ENCODE results near the gene TNS1. TPM values are rescaled to one million over a fixed set of nuclear protein-coding genes. Genes with fewer than 3 reads are reported as not detected.

TNS1 gene
- total RNA-seq, 1 experiment from 2014 or later: 3.4 TPM

DNA sequence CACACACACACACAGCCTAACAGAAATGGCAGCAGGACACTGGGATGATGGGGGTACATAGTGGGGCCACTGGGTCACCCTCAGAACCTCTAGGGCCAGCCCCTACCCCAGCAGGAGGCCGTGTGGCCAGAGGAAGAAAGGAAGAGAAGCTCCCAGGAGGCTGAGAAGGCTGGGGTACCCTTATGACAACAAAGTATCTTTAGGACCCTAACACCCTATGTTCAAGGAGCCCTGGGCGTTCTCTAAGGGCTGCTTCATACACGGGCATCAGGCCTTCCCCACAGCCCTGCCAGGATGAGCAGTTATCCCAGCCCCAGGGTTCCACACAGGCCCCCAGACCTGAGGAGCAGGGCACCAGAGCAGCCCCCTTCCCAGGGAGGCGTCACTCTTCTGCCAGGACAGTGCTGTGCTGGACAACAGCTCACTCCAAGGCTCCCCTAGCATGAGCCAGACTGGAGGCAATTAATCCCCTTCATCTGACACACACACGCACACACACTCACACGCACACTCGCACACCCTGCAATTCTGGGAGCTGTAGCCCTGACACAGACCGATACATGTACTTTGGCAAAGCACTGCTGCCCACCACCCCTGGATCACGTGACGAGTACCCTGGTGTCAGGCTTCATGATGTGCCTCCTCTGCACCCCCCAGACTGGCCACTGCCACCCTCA lies 163.6 kb downstream of the TNS1 start:
- Histone ChIP-seq H4K5ac (ENCODE audit: insufficient read length, low read depth, low read length) (no peak overlapping the region), H3K27me3 (ENCODE audit: insufficient read depth, low read length) (no peaks in the 10 kb centered on the region), H3K14ac (ENCODE audit: insufficient read depth, low read length) (no peak overlapping the region; the same call in 1 of the 2 replicates), H3K18ac (ENCODE audit: insufficient read length, low read depth, low read length) (peak overlapping the region; percentile 18), H2AK5ac (ENCODE audit: insufficient read length, low read length) (no peak overlapping the region), H2BK15ac (ENCODE audit: low read depth, low read length) (no peak overlapping the region), H3K23ac (ENCODE audit: insufficient read length, low read depth, low read length) (no peak overlapping the region), H2AFZ (ENCODE audit: low read length) (no peak overlapping the region), H4K8ac (replicated peaks; ENCODE audit: insufficient read length, low read depth, low read length) (no peak overlapping the region), H4K91ac (ENCODE audit: insufficient read length, low read depth, low read length) (no peak overlapping the region), H2BK120ac (ENCODE audit: low read depth, low read length, poor library complexity, severe bottlenecking) (no peak overlapping the region), H3K4ac (ENCODE audit: low read depth, low read length) (no peak overlapping the region), H3K56ac (ENCODE audit: insufficient read length, low read depth, low read length) (no peak overlapping the region), H2BK20ac (ENCODE audit: low read depth, low read length, poor library complexity, severe bottlenecking) (no peak overlapping the region), H3K79me1 (ENCODE audit: insufficient read depth, low read depth, low read length, poor library complexity, severe bottlenecking) (no peaks in the 10 kb centered on the region), H4K20me1 (ENCODE audit: control insufficient read depth, insufficient read depth, insufficient read length) (no peaks in the 10 kb centered on the region), H3K4me2 (ENCODE audit: insufficient read depth, insufficient read length, low read length) (no peak overlapping the region), H2BK12ac (ENCODE audit: insufficient read length, low read depth, low read length) (no peak overlapping the region), H2BK5ac (ENCODE audit: insufficient read length, low read length) (no peak overlapping the region), H3K4me1 (ENCODE audit: insufficient read depth, low read length) (no peaks in the 10 kb centered on the region), H3K9ac (ENCODE audit: extremely low read depth, insufficient read length, low read length) (no peak overlapping the region), H3K23me2 (ENCODE audit: insufficient read length, low read depth, low read length, poor library complexity, severe bottlenecking) (no peaks in the 10 kb centered on the region), H3T11ph (ENCODE audit: low read length) (no peak overlapping the region), H3K27ac (ENCODE audit: insufficient read length, low read depth, low read length) (no peak overlapping the region), H3K79me2 (ENCODE audit: insufficient read depth, low read length) (no peaks in the 10 kb centered on the region), H3K9me3 (ENCODE audit: control insufficient read depth, low read depth, low read length) (peaks cover 2% of the 10 kb centered on the region)
- Mint-ChIP-seq H3K4me3 (no peak overlapping the region), H3K9me3 (no peaks in the 10 kb centered on the region; a peak in 1 of 5 replicates), H3K36me3 (ENCODE audit: insufficient read depth in 1 of 3, low read depth in 3 of 3) (peaks cover 0 to 6% (median 5%) of the 10 kb centered on the region in 3 experiments; a peak in 5 of 7 replicates), H3K4me1 (peaks cover 22 to 27% of the 10 kb centered on the region in 2 experiments), H3K27ac (peak overlapping the region in 1 of 3 experiments; percentile 35; a peak in 1 of 7 replicates), H3K27me3 (ENCODE audit: low read depth) (peaks cover 18% of the 10 kb centered on the region)
- TF ChIP-seq, protein P1, sequence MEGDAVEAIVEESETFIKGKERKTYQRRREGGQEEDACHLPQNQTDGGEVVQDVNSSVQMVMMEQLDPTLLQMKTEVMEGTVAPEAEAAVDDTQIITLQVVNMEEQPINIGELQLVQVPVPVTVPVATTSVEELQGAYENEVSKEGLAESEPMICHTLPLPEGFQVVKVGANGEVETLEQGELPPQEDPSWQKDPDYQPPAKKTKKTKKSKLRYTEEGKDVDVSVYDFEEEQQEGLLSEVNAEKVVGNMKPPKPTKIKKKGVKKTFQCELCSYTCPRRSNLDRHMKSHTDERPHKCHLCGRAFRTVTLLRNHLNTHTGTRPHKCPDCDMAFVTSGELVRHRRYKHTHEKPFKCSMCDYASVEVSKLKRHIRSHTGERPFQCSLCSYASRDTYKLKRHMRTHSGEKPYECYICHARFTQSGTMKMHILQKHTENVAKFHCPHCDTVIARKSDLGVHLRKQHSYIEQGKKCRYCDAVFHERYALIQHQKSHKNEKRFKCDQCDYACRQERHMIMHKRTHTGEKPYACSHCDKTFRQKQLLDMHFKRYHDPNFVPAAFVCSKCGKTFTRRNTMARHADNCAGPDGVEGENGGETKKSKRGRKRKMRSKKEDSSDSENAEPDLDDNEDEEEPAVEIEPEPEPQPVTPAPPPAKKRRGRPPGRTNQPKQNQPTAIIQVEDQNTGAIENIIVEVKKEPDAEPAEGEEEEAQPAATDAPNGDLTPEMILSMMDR (conservative IDR thresholded peaks at IDR 0.05): no peak
- no peak for DNase-seq
- no CpG with 5 or more reads among the region's 10 CpGs for WGBS (ENCODE audit: extremely low coverage, insufficient read length, low lambda C conversion rate)
